Measurements from ENCODE around the gene NDUFAF4.

The NDUFAF4 gene

DNA sequence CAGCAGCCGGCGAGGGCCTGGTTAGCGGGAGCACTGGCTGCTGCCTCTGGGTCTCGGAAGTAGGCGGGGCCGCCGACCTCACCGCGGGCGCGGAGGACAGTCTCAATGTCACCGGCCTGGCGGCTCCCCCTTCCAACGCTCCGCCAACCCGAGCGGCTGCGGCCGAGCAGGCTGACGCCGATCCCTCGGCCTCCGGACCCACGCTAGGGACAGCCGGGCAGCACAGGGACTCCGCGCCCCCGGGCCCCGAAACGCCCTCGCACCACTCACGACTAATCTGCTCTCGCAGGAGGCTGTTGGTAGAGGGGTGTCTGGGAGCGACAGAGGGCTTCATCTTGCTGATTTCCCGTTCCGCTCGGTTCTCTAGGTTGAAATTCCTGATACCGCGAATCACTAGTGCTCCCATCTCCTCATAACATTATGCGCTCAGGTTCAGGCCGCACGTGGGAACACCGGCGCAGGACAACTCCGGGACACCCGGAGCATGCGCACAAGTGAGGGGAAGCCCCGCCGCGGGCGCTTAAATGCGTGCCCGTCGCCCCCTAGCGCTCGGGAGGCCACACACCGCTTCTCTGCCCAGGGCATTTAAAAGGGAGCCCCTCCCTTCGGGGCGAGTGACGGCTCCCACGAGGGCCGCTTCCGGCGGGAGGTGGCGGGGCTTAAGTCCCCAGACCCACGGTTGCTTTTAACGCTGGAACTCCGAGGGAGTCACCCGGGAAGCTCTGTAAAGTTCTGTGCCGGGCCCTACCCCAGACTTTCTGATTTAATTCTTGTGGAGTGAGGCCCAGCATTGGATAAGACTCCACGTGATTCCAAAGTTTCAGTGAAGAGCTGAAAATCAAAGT, at the start of gene NDUFAF4:
TSS of gene NDUFAF4 (minus strand) at position 496 of the 845 bp plus-strand sequence. CDS start at position 406, 90 bp downstream.
- DNase-seq = peak; percentile 93

- DNase-seq = no peak
These were observed 49.4 kb upstream of the NDUFAF4 start for GRCh38 chr6:96947055-96947454.

DNA sequence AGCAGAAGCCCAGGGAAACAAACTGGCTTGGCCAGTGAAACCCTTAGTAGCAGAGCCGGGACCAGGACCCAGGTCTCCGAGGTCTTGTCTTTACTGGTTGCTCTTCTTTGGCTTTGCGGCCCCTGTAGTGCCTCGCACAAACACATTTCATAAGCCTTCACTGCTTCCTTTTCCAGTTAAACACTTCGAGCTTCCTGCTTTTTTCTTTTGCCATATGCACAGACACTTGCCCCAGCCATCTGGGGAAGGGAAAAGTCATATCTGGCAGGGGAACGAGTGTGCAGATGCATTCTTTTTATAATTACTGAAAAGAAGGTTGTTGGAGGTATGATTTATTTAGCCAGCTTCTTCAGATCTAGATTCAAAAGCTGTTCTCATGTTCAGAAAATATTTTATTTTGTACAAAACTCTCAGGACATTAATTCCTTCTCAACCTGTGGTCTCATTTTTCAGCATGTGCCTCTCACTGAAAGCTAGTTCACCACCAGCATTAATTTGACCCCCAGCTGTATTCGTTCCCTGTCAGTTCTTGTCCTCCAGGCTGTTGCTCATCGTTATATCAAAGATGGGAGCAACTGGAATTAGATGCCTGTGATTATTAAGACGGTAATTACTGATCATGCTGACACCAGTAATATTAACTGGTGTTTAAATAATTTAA, 46.0 kb upstream of the NDUFAF4 start:
- DNase-seq = no peak

GRCh38 chr6:96942676-96943075, 45.0 kb upstream of the NDUFAF4 start:
- DNase-seq = no peak

GRCh38 chr6:96940322-96940721, 42.6 kb upstream of the NDUFAF4 start:
- no peak for DNase-seq

GRCh38 chr6:96939007-96939805, 41.5 kb upstream of the NDUFAF4 start:
- DNase-seq = no peak

GRCh38 chr6:96934087-96934486, 36.4 kb upstream of the NDUFAF4 start:
- no peak for DNase-seq

DNA sequence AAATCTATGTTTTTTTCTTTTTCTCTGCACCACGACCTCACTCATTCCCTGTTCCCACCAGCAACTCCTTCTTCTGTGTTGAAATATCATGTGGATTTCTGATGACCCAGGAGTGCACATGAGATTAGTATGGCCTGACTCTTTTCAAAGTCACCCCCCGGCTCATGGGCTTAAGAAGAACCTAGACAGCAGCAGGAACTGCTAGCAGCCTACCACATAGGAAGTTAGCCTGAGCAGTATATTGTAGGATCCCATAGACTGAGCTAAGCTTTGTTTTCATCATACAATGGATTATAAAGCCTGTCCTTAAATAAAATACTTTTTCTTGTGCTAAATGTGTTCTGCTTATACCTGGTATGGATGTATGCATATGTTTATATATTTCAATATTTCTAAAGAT, 33.5 kb upstream of the NDUFAF4 start:
- DNase-seq = no peak

- DNase-seq = no peak
These were observed 32.0 kb upstream of the NDUFAF4 start for GRCh38 chr6:96929741-96930140.

GRCh38 chr6:96927660-96928059, 30.0 kb upstream of the NDUFAF4 start:
- no peak for DNase-seq

- no peak for DNase-seq
These were observed 28.7 kb upstream of the NDUFAF4 start for GRCh38 chr6:96926425-96926824.

GRCh38 chr6:96925290-96925687, 27.6 kb upstream of the NDUFAF4 start:
- DNase-seq = no peak

GRCh38 chr6:96923871-96924493, 26.3 kb upstream of the NDUFAF4 start:
- no peak for DNase-seq

- no peak for DNase-seq
These were observed 25.7 kb upstream of the NDUFAF4 start for GRCh38 chr6:96923400-96923799.

GRCh38 chr6:96917098-96917497, 19.4 kb upstream of the NDUFAF4 start:
- no peak for DNase-seq

- DNase-seq = no peak
These were observed 15.9 kb upstream of the NDUFAF4 start for GRCh38 chr6:96913621-96914020.

DNA sequence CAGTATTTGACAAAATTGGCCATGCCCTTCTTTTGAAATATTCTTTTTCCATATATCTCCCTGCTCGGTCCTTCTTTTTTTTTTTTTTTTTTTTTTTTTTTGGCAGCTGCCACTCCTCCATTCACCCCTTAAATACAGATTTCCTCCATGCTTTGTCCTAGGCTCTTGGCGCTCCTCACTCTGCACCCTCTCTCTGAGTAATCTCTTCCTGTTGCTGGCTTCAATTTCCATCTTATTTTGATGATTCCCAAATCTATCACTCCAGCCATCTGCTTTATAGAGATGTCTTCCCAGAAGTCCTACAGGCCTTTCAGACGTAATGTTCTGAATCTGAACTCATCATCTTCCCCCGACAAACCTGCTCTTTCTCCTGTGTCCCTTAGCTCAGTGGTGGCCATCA, 14.1 kb upstream of the NDUFAF4 start:
- DNase-seq = no peak

GRCh38 chr6:96911171-96911570, 13.5 kb upstream of the NDUFAF4 start:
- no peak for DNase-seq

GRCh38 chr6:96909811-96910210, 12.1 kb upstream of the NDUFAF4 start:
- DNase-seq = no peak

DNA sequence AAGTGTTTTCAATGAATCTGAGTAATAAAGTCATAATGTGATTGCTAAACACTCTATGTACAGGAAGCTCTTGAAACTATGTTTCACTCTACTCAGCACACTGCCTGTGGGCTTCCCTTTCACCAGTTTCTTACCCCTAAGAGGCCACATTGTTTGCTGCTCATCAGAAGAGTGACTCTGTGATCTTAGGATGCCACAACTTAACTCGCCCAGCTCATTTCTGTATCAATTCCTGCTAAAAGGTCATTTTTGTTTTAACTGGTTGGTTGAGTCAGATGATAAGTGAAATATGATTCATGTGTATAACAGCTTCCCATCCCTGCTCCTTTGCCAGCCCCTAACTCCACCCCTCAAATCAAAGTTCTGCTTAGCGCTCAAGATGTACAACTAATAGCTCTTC, 9.8 kb upstream of the NDUFAF4 start:
- no peak for DNase-seq

DNA sequence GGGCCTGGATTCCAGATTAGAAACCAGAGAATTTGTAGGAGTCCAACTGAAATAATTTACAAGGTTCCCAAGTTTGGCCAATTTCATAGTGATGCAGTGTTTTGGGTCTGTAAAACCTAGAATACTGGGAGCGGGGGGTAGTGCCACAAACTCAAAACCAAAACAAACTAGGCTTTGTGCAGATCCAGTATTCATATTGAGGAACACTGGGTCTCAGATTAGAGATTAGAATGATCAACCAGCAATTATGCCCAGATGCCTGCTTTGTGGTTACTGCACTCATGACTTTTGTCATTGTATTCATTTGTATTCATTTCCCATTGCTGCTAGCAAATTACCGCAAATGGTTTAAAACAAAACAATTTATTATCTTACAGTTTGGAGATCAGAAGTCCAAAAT, 3.2 kb upstream of the NDUFAF4 start:
- DNase-seq = no peak

DNA sequence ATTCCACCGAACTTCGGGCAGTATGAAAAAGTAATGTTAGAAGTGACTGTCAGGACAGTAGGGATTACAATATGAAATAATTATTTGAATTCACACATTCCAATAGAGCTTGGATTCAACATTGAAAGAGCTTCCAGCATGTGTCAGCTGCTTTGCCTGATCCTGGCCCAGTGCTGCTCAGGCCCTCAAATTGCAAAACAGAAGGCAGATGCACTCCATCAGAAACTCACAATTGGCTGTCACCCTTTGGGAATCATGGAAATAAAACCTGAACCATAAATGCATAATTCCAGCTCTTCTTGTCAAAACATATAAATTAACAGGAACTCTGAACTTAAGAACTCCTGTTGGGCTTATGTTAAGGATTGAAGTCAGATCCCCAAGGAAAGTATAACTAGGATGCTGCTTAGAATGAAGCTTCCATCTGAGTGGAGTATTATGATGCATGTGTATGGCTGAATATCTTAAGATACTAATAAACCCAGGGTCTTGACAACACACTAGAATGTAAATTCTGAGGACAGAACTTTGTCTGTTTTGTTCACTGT, 1.8 kb upstream of the NDUFAF4 start:
- DNase-seq = no peak

- no peak for DNase-seq
These were observed 1.3 kb upstream of the NDUFAF4 start for GRCh38 chr6:96899019-96899418.

Data from activated CD4-positive, alpha-beta T cell treated with anti-CD3 and anti-CD28 coated beads, Interleukin-2, amount 50 U/mL, for 1 hour (primary cell).